ENCODE results near the gene NEK1.
"Not testable (repeated sequence)": the region's sequence is repeated elsewhere in the genome, so short reads cannot be mapped to it uniquely, and the experiment has no call there.

The NEK1 gene

GRCh38 chr4:169582203-169582602 lies 30.2 kb downstream of the NEK1 start:
- DNase-seq: no peak
- H3K27me3 ChIP-seq (replicated peaks): no peaks in the 10 kb centered on the region
- in situ Hi-C loops (cut with HindIII; ENCODE audit: low pct_ligation_motif_present, low sequenced_read_pairs): no loop called here
- H3K4me3 ChIP-seq (ENCODE audit: low read depth, low read length): no peak overlapping the region
- H3K27ac ChIP-seq: no peak overlapping the region
- peaks cover 4% of the 10 kb centered on the region for H3K36me3 ChIP-seq (replicated peaks)
- no peak for TF ChIP-seq CTCF (IDR thresholded peaks at IDR 0.05; ENCODE audit: low read depth, low read length, missing control alignments)

- TF ChIP-seq CTCF (IDR thresholded peaks at IDR 0.05; ENCODE audit: low read depth, low read length, missing control alignments): no peak
- no peak for DNase-seq
- H3K27ac ChIP-seq: no peak overlapping the region
- H3K4me3 ChIP-seq (ENCODE audit: low read depth, low read length): no peak overlapping the region
- in situ Hi-C loops (cut with HindIII; ENCODE audit: low pct_ligation_motif_present, low sequenced_read_pairs): no loop called here
- H3K27me3 ChIP-seq (replicated peaks): no peaks in the 10 kb centered on the region
- H3K36me3 ChIP-seq (replicated peaks): no peaks in the 10 kb centered on the region
Observed at GRCh38 chr4:169573889-169574288, 38.5 kb downstream of the NEK1 start.

- in situ Hi-C loops (cut with HindIII; ENCODE audit: low pct_ligation_motif_present, low sequenced_read_pairs): no loop called here
- Histone ChIP-seq H3K36me3 (replicated peaks) (no peaks in the 10 kb centered on the region), H3K4me3 (ENCODE audit: low read depth, low read length) (no peak overlapping the region), H3K27me3 (replicated peaks) (no peaks in the 10 kb centered on the region), H3K27ac (no peak overlapping the region)
- no peak for DNase-seq
- TF ChIP-seq CTCF (IDR thresholded peaks at IDR 0.05; ENCODE audit: low read depth, low read length, missing control alignments): no peak
Observed at GRCh38 chr4:169571435-169571834, 40.9 kb downstream of the NEK1 start.

- H3K27me3 ChIP-seq (replicated peaks); H3K27ac ChIP-seq; H3K36me3 ChIP-seq (replicated peaks); H3K4me3 ChIP-seq (ENCODE audit: low read depth, low read length); DNase-seq; in situ Hi-C loops (cut with HindIII; ENCODE audit: low pct_ligation_motif_present, low sequenced_read_pairs): not testable (repeated sequence)
Observed at GRCh38 chr4:169571012-169571411, 41.4 kb downstream of the NEK1 start.

- H3K4me3 ChIP-seq (ENCODE audit: low read depth, low read length); H3K27me3 ChIP-seq (replicated peaks); H3K27ac ChIP-seq; DNase-seq; H3K36me3 ChIP-seq (replicated peaks); in situ Hi-C loops (cut with HindIII; ENCODE audit: low pct_ligation_motif_present, low sequenced_read_pairs): not testable (repeated sequence)
Observed at GRCh38 chr4:169570266-169570665, 42.1 kb downstream of the NEK1 start.

- H3K27ac ChIP-seq; H3K36me3 ChIP-seq (replicated peaks); H3K4me3 ChIP-seq (ENCODE audit: low read depth, low read length); DNase-seq; in situ Hi-C loops (cut with HindIII; ENCODE audit: low pct_ligation_motif_present, low sequenced_read_pairs); H3K27me3 ChIP-seq (replicated peaks): not testable (repeated sequence)
Observed at GRCh38 chr4:169569188-169569587, 43.2 kb downstream of the NEK1 start.

- Histone ChIP-seq H3K4me3 (ENCODE audit: low read depth, low read length) (no peak overlapping the region), H3K27ac (no peak overlapping the region), H3K27me3 (replicated peaks) (no peaks in the 10 kb centered on the region), H3K36me3 (replicated peaks) (no peaks in the 10 kb centered on the region)
- in situ Hi-C loops (cut with HindIII; ENCODE audit: low pct_ligation_motif_present, low sequenced_read_pairs): no loop called here
- no peak for DNase-seq
- TF ChIP-seq CTCF (IDR thresholded peaks at IDR 0.05; ENCODE audit: low read depth, low read length, missing control alignments): no peak
Observed at GRCh38 chr4:169567916-169568315, 44.5 kb downstream of the NEK1 start.

Data from brain microvascular endothelial cell (primary cell).